ENCODE measurements around the gene CZIB. TPM values are rescaled to one million over a fixed set of nuclear protein-coding genes. Genes with fewer than 3 reads are reported as not detected.

Gene CZIB
- polyA plus RNA-seq, 3 donors = 55.3 to 62.2 (median 58.2) TPM

DNA sequence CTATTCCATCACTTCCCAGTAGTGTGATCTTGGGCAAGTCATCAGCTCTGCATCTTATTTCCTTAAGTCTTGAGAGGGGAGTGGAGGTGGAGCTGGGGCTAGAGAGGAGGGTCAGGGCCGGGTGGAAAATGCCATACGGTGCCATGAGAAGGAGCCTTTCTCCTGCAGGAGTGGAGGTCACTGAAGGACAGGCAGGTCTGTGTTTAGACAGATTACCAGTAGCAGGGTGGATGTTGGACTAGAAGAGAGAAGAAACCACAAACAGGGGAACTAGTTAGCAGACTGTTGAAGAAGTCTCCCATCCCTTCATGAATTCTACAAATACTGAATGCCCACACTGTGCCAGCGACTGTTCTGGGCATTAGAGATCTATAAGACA is 37.7 kb downstream of the CZIB start:
- Mint-ChIP-seq H3K27me3 (ENCODE audit: low read depth in 3 of 3) (peaks cover 0 to 7% (median 2%) of the 10 kb centered on the region in 3 donors), H3K4me3 (no peak overlapping the region), H3K4me1 (no peaks in the 10 kb centered on the region), H3K27ac (no peak overlapping the region), H3K36me3 (no peaks in the 10 kb centered on the region), H3K9me3 (no peaks in the 10 kb centered on the region)
- no peaks in the 10 kb centered on the region for H4K20me1 ChIP-seq (ENCODE audit: insufficient read depth, low read length)
- DNase-seq = no peak
- peak overlapping the region; percentile 30 for H2AFZ ChIP-seq (ENCODE audit: insufficient read depth, low read depth, low read length, poor library complexity, severe bottlenecking)
- peaks cover 0 to 6% of the 10 kb centered on the region in 2 donors for H3K9me3 ChIP-seq (replicated peaks in 1 of 2; ENCODE audit: control insufficient read depth in 1 of 2, insufficient read depth in 1 of 2, low read length in 2 of 2)
- no peak overlapping the region for H3K9ac ChIP-seq (ENCODE audit: insufficient read depth, low read length, poor library complexity, severe bottlenecking)
- H3K4me2 ChIP-seq (replicated peaks; ENCODE audit: extremely low read depth, low read length, poor library complexity, severe bottlenecking) = no peak overlapping the region
- TF ChIP-seq, protein P1, sequence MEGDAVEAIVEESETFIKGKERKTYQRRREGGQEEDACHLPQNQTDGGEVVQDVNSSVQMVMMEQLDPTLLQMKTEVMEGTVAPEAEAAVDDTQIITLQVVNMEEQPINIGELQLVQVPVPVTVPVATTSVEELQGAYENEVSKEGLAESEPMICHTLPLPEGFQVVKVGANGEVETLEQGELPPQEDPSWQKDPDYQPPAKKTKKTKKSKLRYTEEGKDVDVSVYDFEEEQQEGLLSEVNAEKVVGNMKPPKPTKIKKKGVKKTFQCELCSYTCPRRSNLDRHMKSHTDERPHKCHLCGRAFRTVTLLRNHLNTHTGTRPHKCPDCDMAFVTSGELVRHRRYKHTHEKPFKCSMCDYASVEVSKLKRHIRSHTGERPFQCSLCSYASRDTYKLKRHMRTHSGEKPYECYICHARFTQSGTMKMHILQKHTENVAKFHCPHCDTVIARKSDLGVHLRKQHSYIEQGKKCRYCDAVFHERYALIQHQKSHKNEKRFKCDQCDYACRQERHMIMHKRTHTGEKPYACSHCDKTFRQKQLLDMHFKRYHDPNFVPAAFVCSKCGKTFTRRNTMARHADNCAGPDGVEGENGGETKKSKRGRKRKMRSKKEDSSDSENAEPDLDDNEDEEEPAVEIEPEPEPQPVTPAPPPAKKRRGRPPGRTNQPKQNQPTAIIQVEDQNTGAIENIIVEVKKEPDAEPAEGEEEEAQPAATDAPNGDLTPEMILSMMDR (IDR thresholded peaks at IDR 0.05) = no peak
- H3K27me3 ChIP-seq (ENCODE audit: control insufficient read depth in 2 of 2, insufficient read depth in 2 of 2, low read length in 2 of 2) = no peaks in the 10 kb centered on the region
- WGBS (ENCODE audit: insufficient coverage) = 80% methylated on average over 2 of the region's 3 CpGs
- no peaks in the 10 kb centered on the region for H3K79me2 ChIP-seq (ENCODE audit: insufficient read depth, low read length)
- H3K4me3 ChIP-seq (replicated peaks in 1 of 3; ENCODE audit: low read depth in 2 of 3, low read length in 3 of 3) = no peak overlapping the region
- H3K27ac ChIP-seq (ENCODE audit: low read depth in 1 of 2, low read length in 2 of 2) = no peak overlapping the region
- intact Hi-C loops (cut with micrococcal nuclease) = no loop called here
- no peaks in the 10 kb centered on the region for H3K4me1 ChIP-seq (ENCODE audit: control insufficient read depth in 1 of 2, insufficient read depth in 2 of 2, low read length in 2 of 2)
- no peaks in the 10 kb centered on the region for H3K36me3 ChIP-seq (replicated peaks in 1 of 2; ENCODE audit: control insufficient read depth in 1 of 2, insufficient read depth in 2 of 2, low read length in 2 of 2)

DNA sequence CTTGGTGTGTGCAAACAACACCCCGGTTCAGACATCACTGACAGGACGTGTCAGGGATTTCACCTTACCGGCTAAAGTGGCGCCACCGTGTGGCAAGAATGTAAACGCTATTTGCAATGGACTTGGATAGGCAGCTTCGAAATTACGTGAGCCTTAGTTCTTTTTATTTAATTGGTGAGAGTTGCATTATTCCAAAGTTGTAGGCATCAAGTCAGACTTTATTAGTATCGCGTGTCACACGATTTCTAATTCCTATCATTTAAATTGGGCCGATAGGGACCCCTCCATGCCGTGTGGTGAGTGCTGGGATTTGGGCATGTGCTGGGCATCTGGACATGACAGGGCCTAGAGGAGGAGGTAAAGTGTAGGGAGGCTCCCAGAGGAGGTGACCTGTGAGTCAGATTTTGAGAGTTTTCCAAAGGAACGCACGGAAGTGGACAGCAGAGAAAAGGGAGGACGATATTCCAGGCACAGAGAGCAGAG is 38.3 kb downstream of the CZIB start:
- Mint-ChIP-seq H3K4me3 (no peak overlapping the region), H3K4me1 (no peaks in the 10 kb centered on the region), H3K27ac (no peak overlapping the region), H3K27me3 (ENCODE audit: low read depth in 3 of 3) (peaks cover 0 to 6% (median 3%) of the 10 kb centered on the region in 3 donors), H3K9me3 (no peaks in the 10 kb centered on the region), H3K36me3 (no peaks in the 10 kb centered on the region)
- H3K27me3 ChIP-seq (ENCODE audit: control insufficient read depth in 2 of 2, insufficient read depth in 2 of 2, low read length in 2 of 2) = no peaks in the 10 kb centered on the region
- H3K36me3 ChIP-seq (replicated peaks in 1 of 2; ENCODE audit: control insufficient read depth in 1 of 2, insufficient read depth in 2 of 2, low read length in 2 of 2) = no peaks in the 10 kb centered on the region
- H3K4me1 ChIP-seq (ENCODE audit: control insufficient read depth in 1 of 2, insufficient read depth in 2 of 2, low read length in 2 of 2) = no peaks in the 10 kb centered on the region
- H3K9ac ChIP-seq (ENCODE audit: insufficient read depth, low read length, poor library complexity, severe bottlenecking) = no peak overlapping the region
- no peak overlapping the region for H3K4me2 ChIP-seq (replicated peaks; ENCODE audit: extremely low read depth, low read length, poor library complexity, severe bottlenecking)
- intact Hi-C loops (cut with micrococcal nuclease) = no loop called here
- peaks cover 0 to 6% of the 10 kb centered on the region in 2 donors for H3K9me3 ChIP-seq (replicated peaks in 1 of 2; ENCODE audit: control insufficient read depth in 1 of 2, insufficient read depth in 1 of 2, low read length in 2 of 2)
- peak; percentile 54 to 66 (median 59) for DNase-seq
- H3K79me2 ChIP-seq (ENCODE audit: insufficient read depth, low read length) = no peaks in the 10 kb centered on the region
- peak overlapping the region; percentile 11 for H2AFZ ChIP-seq (ENCODE audit: insufficient read depth, low read depth, low read length, poor library complexity, severe bottlenecking)
- H4K20me1 ChIP-seq (ENCODE audit: insufficient read depth, low read length) = no peaks in the 10 kb centered on the region
- TF ChIP-seq, protein P1 (IDR thresholded peaks at IDR 0.05) = peak; percentile 92
- H3K27ac ChIP-seq (ENCODE audit: low read depth in 1 of 2, low read length in 2 of 2) = no peak overlapping the region
- H3K4me3 ChIP-seq (replicated peaks in 1 of 3; ENCODE audit: low read depth in 2 of 3, low read length in 3 of 3) = no peak overlapping the region
- WGBS (ENCODE audit: insufficient coverage) = 25% methylated on average over 14 of the region's 16 CpGs

Measured in CD14-positive monocyte (primary cell).